Measurements from ENCODE around the gene ARID4B.
"Not testable (repeated sequence)": the region's sequence is repeated elsewhere in the genome, so short reads cannot be mapped to it uniquely, and the experiment has no call there.

Gene ARID4B

DNA sequence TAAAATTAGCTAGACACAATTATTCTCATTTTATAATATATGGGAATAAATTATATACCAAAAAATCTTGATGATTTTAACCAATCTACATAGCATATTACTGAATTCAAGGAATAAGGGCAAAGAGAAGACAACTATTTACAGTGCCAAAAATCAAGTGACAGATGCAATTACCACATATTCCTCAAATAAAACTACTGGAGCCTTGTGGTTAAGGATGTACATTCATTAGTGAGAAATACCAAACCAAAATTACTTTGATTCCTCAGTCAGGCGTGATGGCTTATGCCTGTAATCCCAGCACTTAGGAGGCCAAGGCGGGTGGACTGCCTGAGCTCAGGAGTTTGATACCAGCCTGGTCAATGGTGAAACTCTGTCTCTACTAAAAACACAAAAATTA is 98.1 kb downstream of the ARID4B start:
- no peak overlapping the region for H3K4me3 ChIP-seq (ENCODE audit: low read depth, low read length)
- TF ChIP-seq, protein P1, sequence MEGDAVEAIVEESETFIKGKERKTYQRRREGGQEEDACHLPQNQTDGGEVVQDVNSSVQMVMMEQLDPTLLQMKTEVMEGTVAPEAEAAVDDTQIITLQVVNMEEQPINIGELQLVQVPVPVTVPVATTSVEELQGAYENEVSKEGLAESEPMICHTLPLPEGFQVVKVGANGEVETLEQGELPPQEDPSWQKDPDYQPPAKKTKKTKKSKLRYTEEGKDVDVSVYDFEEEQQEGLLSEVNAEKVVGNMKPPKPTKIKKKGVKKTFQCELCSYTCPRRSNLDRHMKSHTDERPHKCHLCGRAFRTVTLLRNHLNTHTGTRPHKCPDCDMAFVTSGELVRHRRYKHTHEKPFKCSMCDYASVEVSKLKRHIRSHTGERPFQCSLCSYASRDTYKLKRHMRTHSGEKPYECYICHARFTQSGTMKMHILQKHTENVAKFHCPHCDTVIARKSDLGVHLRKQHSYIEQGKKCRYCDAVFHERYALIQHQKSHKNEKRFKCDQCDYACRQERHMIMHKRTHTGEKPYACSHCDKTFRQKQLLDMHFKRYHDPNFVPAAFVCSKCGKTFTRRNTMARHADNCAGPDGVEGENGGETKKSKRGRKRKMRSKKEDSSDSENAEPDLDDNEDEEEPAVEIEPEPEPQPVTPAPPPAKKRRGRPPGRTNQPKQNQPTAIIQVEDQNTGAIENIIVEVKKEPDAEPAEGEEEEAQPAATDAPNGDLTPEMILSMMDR (IDR thresholded peaks at IDR 0.05; ENCODE audit: low read depth, low read length), result no peak

DNA sequence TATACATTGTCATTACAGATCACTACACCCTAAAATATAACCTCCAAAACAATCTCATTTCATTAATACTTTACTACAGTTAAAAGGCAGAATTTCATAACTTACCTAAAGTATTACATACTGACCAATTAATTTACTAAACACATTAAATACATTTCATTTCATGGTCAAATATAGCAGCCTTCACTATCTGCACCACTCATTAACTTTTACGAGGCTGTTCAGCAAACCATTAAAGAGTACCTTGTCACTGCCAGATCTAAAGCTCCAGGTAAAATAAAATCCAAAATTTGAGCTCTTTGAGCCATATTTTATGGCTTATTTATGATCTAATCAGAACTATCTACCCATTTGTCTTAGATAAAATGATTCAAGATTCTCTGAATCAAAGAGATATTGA is 100.6 kb downstream of the ARID4B start:
- TF ChIP-seq, protein P1 (IDR thresholded peaks at IDR 0.05; ENCODE audit: low read depth, low read length), result no peak
- no peak overlapping the region for H3K4me3 ChIP-seq (ENCODE audit: low read depth, low read length)

- TF ChIP-seq, protein P1 (IDR thresholded peaks at IDR 0.05; ENCODE audit: low read depth, low read length), result no peak
- no peak overlapping the region for H3K4me3 ChIP-seq (ENCODE audit: low read depth, low read length)
Observed at GRCh38 chr1:235226933-235227332, 101.0 kb downstream of the ARID4B start.

DNA sequence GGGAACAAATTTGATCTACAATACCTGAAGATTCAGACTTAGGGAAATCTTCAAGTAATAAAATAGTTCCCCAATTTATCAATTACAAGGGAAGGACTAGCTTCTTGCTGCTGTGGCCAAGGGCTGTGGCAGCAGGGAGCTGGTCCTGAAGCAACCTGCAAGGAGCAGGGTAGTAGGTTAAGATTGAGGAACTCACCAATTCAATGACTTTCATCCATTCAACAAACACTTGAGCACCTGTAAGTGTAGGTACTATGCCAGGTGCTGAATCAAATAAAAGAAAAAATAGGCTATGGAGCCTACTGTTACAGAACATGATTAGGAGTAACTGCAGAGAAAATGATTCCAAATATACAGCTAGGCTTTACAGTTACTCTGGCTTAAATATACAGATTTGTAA is 102.7 kb downstream of the ARID4B start:
- H3K4me3 ChIP-seq (ENCODE audit: low read depth, low read length), result no peak overlapping the region
- TF ChIP-seq, protein P1 (IDR thresholded peaks at IDR 0.05; ENCODE audit: low read depth, low read length), result no peak

- TF ChIP-seq, protein P1 (IDR thresholded peaks at IDR 0.05; ENCODE audit: low read depth, low read length), result no peak
- no peak overlapping the region for H3K4me3 ChIP-seq (ENCODE audit: low read depth, low read length)
Observed at GRCh38 chr1:235221653-235222375, 106.2 kb downstream of the ARID4B start.

GRCh38 chr1:235215453-235215852 is 112.5 kb downstream of the ARID4B start:
- TF ChIP-seq, protein P1 (IDR thresholded peaks at IDR 0.05; ENCODE audit: low read depth, low read length), result no peak
- no peak overlapping the region for H3K4me3 ChIP-seq (ENCODE audit: low read depth, low read length)

- H3K4me3 ChIP-seq (ENCODE audit: low read depth, low read length), result not testable (repeated sequence)
Observed at GRCh38 chr1:235214962-235215361, 113.0 kb downstream of the ARID4B start.

DNA sequence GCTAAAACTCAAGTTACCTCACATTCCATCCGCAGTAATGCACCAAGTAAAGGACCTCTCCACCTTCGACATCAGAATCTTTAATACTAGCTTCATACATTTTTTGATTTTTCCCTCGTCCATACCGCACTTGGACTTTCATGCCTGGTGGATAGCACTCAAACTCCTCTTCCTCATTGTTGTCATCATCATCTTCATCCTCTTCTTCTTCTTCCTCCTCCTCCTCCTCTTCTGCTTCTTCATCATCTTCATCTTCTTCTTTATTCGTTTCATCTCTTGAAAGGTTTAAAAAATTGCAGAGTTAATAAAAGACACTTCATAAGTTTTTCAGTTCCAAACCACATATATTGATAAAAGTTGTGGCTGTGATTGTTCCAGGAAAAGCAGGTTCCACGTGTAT is 114.2 kb downstream of the ARID4B start:
- H3K4me3 ChIP-seq (ENCODE audit: low read depth, low read length), result no peak overlapping the region
- TF ChIP-seq, protein P1 (IDR thresholded peaks at IDR 0.05; ENCODE audit: low read depth, low read length), result no peak

Measured in WI38 (cell line).